Lower lobe of right lung (tissue), 2 donors: ENCODE data around the gene DGKB. TPM values are rescaled to one million over a fixed set of nuclear protein-coding genes. Genes with fewer than 3 reads are reported as not detected.
"Not testable (repeated sequence)": the region's sequence is repeated elsewhere in the genome, so short reads cannot be mapped to it uniquely, and the experiment has no call there.

Source experiments
- ATAC-seq, 2 donors: fragments of 200-7000 bp; cut with Tn5 transposase; one replicate each; pipeline ENCODE4 v1.9.1; 2020 to 2022; ENCODE audit warnings: mild to moderate bottlenecking in 2 of 2, moderate library complexity in 2 of 2
- DNase-seq: peaks from one replicate; pipeline ENCODE4 v3.0.0-alpha.2; 2020
- H3K27ac ChIP-seq: fragments of 200-600 bp; one replicate; pipeline ENCODE4 v1.8.0; 2022
- H3K27me3 ChIP-seq: fragments of 200-600 bp; one replicate; pipeline ENCODE4 v1.8.0; 2022; ENCODE audit warnings: low read depth
- H3K36me3 ChIP-seq: fragments of 200-600 bp; one replicate; pipeline ENCODE4 v1.8.0; 2022; ENCODE audit warnings: mild to moderate bottlenecking
- H3K4me1 ChIP-seq: fragments of 200-600 bp; one replicate; pipeline ENCODE4 v1.8.0; 2022
- H3K4me3 ChIP-seq: fragments of 200-600 bp; one replicate; pipeline ENCODE4 v1.8.0; 2022; ENCODE audit warnings: mild to moderate bottlenecking
- H3K9me3 ChIP-seq: fragments of 200-600 bp; one replicate; pipeline ENCODE4 v1.8.0; 2022
- CTCF ChIP-seq: fragments of 200-600 bp; IDR thresholded peaks from one replicate; pipeline ENCODE4 v1.8.0; 2022; ENCODE audit warnings: antibody characterized with exemption, mild to moderate bottlenecking
- intact Hi-C: fragments of 100-400 bp; cut with DNase I; formaldehyde crosslinking; loops from one replicate; pipeline ENCODE4 v1.11.0; 2022
- total RNA-seq: library from RNA; stranded (reverse); fragmentation: NEBNext Ultra II Directional; extraction: Animal tissue kit (Norgen Biotek cat#: 25700); gene quantifications from one replicate; pipeline ENCODE4 v1.2.1, GENCODE V29; 2021
- donor health status: DM: no; HTN: yes; CAD: no; lungs with severe emphysema.

DGKB gene
- total RNA-seq, 1 donor from 2014 or later, result 0.09 TPM

GRCh38 chr7:14286036-14286435, 616.5 kb downstream of the DGKB start:
- DNase-seq (no peak), ATAC-seq (no peak)
- Histone ChIP-seq H3K4me3 (no peak overlapping the region), H3K27me3 (no peaks in the 10 kb centered on the region), H3K36me3 (no peaks in the 10 kb centered on the region), H3K9me3 (no peaks in the 10 kb centered on the region), H3K27ac (no peak overlapping the region), H3K4me1 (no peaks in the 10 kb centered on the region)
- no peak for TF ChIP-seq CTCF
- intact Hi-C loops, result no loop called here

GRCh38 chr7:14279065-14279871, 623.3 kb downstream of the DGKB start:
- intact Hi-C loops, H3K36me3 ChIP-seq, H3K4me3 ChIP-seq, ATAC-seq, H3K9me3 ChIP-seq, H3K4me1 ChIP-seq, DNase-seq, H3K27me3 ChIP-seq, H3K27ac ChIP-seq: not testable (repeated sequence)

GRCh38 chr7:14275356-14275755, 627.2 kb downstream of the DGKB start:
- Histone ChIP-seq H3K4me3 (no peak overlapping the region), H3K27ac (no peak overlapping the region), H3K27me3 (no peaks in the 10 kb centered on the region), H3K4me1 (no peaks in the 10 kb centered on the region), H3K9me3 (no peaks in the 10 kb centered on the region), H3K36me3 (no peaks in the 10 kb centered on the region)
- ATAC-seq, result no peak
- intact Hi-C loops, result no loop called here
- no peak for TF ChIP-seq CTCF
- DNase-seq, result no peak

GRCh38 chr7:14271441-14271840, 631.1 kb downstream of the DGKB start:
- H3K27ac ChIP-seq, result no peak overlapping the region
- H3K4me3 ChIP-seq, result no peak overlapping the region
- no peaks in the 10 kb centered on the region for H3K27me3 ChIP-seq
- no peak for ATAC-seq
- no peaks in the 10 kb centered on the region for H3K9me3 ChIP-seq
- no peak for DNase-seq
- no peaks in the 10 kb centered on the region for H3K4me1 ChIP-seq
- no peak for TF ChIP-seq CTCF
- H3K36me3 ChIP-seq, result no peaks in the 10 kb centered on the region
- intact Hi-C loops, result no loop called here

GRCh38 chr7:14270099-14270498, 632.5 kb downstream of the DGKB start:
- H3K4me3 ChIP-seq, result no peak overlapping the region
- DNase-seq (no peak), ATAC-seq (no peak)
- no peaks in the 10 kb centered on the region for H3K9me3 ChIP-seq
- H3K27ac ChIP-seq, result no peak overlapping the region
- TF ChIP-seq CTCF, result no peak
- H3K4me1 ChIP-seq, result no peaks in the 10 kb centered on the region
- intact Hi-C loops, result no loop called here
- no peaks in the 10 kb centered on the region for H3K36me3 ChIP-seq
- no peaks in the 10 kb centered on the region for H3K27me3 ChIP-seq

- Histone ChIP-seq H3K36me3 (no peaks in the 10 kb centered on the region), H3K9me3 (no peaks in the 10 kb centered on the region), H3K27ac (no peak overlapping the region), H3K4me3 (no peak overlapping the region), H3K4me1 (no peaks in the 10 kb centered on the region), H3K27me3 (no peaks in the 10 kb centered on the region)
- intact Hi-C loops, result no loop called here
- no peak for TF ChIP-seq CTCF
- DNase-seq (no peak), ATAC-seq (no peak)
These were observed 642.5 kb downstream of the DGKB start for GRCh38 chr7:14260011-14260410.
